ENCODE data around the gene NCAPH2. TPM values are rescaled to one million over a fixed set of nuclear protein-coding genes. Genes with fewer than 3 reads are reported as not detected.
A peak's percentile ranks its signal among the peaks of the same experiment; 100 is the strongest.
"Not testable (repeated sequence)": the region's sequence is repeated elsewhere in the genome, so short reads cannot be mapped to it uniquely, and the experiment has no call there.

Gene NCAPH2
- total RNA-seq, 8 experiments from 2014 or later, result 12.1 to 59.7 (median 39.5) TPM

DNA sequence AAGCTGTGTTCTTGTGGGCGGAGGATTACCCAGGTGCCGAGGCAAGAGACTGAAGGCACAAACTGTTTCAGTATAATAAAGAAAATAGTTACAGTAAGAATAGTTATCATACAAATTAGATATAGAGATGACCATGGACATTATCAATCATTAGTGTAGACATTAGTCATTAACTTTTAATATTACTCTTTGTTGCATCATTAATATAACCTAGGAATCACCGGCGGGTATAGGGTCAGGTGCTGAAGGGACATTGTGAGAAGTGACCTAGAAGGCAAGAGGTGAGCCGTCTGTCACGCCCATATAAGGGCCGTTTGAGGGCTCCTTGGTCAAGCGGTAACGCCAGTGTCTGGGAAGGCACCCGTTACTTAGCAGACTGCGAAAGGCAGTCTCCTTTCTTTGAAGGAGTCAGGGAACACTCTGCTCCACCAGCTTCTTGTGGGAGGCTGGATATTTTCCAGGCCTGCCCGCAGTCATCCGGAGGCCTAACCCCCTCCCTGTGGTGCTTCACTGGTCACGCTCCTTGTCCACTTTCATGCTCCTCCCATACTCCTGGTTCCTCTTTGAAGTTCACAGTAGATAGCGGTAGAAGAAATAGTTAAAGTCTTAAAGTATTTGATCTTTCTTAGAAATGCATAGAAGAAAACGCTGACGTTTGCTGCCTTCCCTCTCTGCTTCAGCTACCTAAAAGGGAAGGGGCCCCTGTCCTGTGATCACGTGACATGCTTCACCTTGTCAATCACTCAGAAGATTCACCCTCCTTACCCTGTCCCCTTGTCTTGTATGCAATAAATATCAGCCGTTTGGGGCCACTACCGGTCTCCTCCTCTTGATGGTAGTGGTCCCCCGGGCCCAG is 26.1 kb downstream of the NCAPH2 start:
- H3K4me3 ChIP-seq; H3K27ac ChIP-seq; in situ Hi-C loops (cut with MboI; ENCODE audit: low pct_unique_long_range_greater_than_20kb in 2 of 9, low sequenced_read_pairs in 9 of 9, unreplicated experiment in 9 of 9); ATAC-seq (replicated peaks in 6 of 8): not testable (repeated sequence)
- H3K4me1 ChIP-seq (replicated peaks in 1 of 2), result peaks cover 15 to 25% of the 10 kb centered on the region in 2 donors
- 14 to 81% (median 60%) methylated on average over 2 to 15 of the region's 21 CpGs; no CpG with 5 or more reads in 1 of the 10 experiments for WGBS, 10 experiments

DNA sequence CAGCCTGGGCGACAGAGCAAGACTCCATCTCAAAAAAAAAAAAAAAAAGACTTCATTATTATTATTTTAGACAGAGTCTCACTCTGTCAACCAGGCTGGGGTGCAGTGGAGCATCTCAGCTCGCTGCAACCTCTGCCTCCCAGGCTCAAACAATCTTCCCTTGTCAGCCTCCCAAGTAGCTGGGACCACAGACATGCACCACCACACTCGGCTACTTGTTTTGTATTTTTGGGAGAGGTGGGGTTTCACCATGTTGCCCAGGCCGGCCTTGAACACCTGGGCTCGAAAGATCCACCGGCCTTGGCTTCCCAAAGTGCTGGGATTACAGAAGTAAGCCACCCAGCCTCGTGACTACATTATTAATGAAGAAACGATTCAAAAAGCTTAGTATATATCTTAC is 27.1 kb downstream of the NCAPH2 start:
- ATAC-seq (replicated peaks in 6 of 8), result no peak
- Histone ChIP-seq H3K27ac (no peak overlapping the region), H3K4me3 (no peak overlapping the region), H3K4me1 (replicated peaks in 1 of 2) (peaks cover 15 to 25% of the 10 kb centered on the region in 2 donors)
- in situ Hi-C loops (cut with MboI; ENCODE audit: low pct_unique_long_range_greater_than_20kb in 2 of 9, low sequenced_read_pairs in 9 of 9, unreplicated experiment in 9 of 9), result no loop called here
- WGBS, 10 experiments, result 77 to 100% (median 81%) methylated on average over 3 to 6 of the region's 8 CpGs; no CpG with 5 or more reads in 3 of the 10 experiments

DNA sequence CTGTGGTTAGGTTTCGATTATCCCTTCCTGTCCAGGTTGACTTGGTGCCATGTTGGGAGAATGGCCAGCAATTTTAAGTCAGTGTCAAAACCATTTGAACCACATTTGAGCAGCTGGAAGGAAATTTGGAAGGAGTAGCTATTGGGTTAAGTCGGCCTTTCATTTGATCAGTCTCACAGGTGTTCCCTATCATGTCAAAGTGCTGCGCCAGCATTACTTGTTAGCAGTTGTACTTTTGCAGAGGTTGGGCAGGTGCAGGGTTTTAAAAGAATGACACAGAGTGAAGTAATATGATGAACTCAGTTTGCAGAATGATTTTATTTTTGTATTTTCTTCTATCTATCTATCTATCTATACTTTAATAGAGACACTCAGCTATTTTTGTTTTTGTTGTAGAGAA is 28.2 kb downstream of the NCAPH2 start:
- WGBS, 10 experiments, result 20 to 92% (median 60%) methylated on average over 1 to 3 of the region's 3 CpGs; no CpG with 5 or more reads in 3 of the 10 experiments
- peaks cover 7 to 14% of the 10 kb centered on the region in 2 donors for H3K4me1 ChIP-seq (replicated peaks in 1 of 2)
- no peak overlapping the region for H3K27ac ChIP-seq
- H3K4me3 ChIP-seq, result no peak overlapping the region
- ATAC-seq (replicated peaks in 6 of 8), result no peak
- in situ Hi-C loops (cut with MboI; ENCODE audit: low pct_unique_long_range_greater_than_20kb in 2 of 9, low sequenced_read_pairs in 9 of 9, unreplicated experiment in 9 of 9), result no loop called here

DNA sequence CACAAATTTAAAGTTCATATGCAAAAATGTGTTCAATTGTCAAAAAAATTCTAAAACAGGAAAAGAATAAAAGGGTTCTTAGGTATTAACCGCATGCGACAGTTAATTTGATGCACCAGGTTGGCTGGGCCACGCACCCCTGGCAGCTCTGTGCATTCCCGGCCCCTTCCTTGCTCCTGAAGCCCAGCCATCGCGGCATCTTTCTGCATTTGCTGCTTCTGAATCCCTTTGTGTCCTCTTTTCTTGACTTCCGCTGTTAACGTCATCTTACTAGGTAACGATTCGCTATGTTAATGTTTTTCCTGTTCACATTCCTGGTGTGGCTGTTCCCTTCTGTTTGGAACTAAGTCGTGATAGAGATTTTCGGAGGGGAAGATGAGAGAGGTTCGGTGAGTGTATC is 29.7 kb downstream of the NCAPH2 start:
- no peak overlapping the region for H3K27ac ChIP-seq
- in situ Hi-C loops (cut with MboI; ENCODE audit: low pct_unique_long_range_greater_than_20kb in 2 of 9, low sequenced_read_pairs in 9 of 9, unreplicated experiment in 9 of 9), result no loop called here
- no peak for ATAC-seq (replicated peaks in 6 of 8)
- H3K4me1 ChIP-seq (replicated peaks in 1 of 2), result no peaks in the 10 kb centered on the region
- H3K4me3 ChIP-seq, result no peak overlapping the region
- WGBS, 10 experiments, result 47 to 93% (median 86%) methylated on average over 2 to 12 of the region's 13 CpGs

DNA sequence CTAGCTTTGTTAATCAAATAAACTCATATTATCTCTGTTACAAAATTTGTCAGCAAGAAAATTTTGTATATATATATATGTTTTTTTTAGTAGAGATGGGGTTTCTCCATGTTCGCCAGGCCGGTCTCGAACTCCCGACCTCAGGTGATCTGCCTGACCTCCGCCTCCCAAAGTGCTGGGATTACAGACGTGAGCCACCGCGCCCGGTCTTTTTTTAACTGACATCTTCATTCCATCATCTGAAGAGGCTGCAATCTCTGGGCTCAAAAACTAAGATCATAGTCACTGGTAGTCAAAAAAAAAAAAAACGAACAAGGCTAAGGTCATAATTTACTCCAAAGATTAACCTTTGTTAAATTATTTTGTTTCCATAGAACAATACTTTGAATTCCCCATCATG is 32.4 kb downstream of the NCAPH2 start:
- 17 to 91% (median 85%) methylated on average over 1 to 10 of the region's 10 CpGs; no CpG with 5 or more reads in 1 of the 10 experiments for WGBS, 10 experiments
- H3K27ac ChIP-seq, result no peak overlapping the region
- ATAC-seq (replicated peaks in 6 of 8), result no peak
- in situ Hi-C loops (cut with MboI; ENCODE audit: low pct_unique_long_range_greater_than_20kb in 2 of 9, low sequenced_read_pairs in 9 of 9, unreplicated experiment in 9 of 9), result no loop called here
- peaks cover 11 to 15% of the 10 kb centered on the region in 2 donors for H3K4me1 ChIP-seq (replicated peaks in 1 of 2)
- H3K4me3 ChIP-seq, result no peak overlapping the region

DNA sequence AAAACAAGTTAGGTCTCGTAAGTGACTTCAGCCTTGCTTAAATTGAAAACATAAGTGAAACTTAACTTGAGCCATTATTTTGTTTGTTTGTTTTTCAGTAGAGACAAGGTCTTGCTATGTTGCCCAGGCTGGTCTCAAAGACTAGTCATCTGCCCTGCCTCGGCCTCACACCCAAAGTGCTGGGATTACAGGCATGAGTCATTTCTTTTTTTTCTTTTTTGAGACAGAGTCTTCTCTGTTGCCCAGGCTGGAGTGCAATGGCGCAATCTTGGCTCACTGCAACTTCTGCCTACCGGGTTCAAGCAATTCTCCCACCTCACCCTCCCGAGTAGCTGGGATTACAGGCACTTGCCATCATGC is 33.6 kb downstream of the NCAPH2 start:
- H3K27ac ChIP-seq; in situ Hi-C loops (cut with MboI; ENCODE audit: low pct_unique_long_range_greater_than_20kb in 2 of 9, low sequenced_read_pairs in 9 of 9, unreplicated experiment in 9 of 9); H3K4me3 ChIP-seq: not testable (repeated sequence)
- H3K4me1 ChIP-seq (replicated peaks in 1 of 2), result peaks cover 22 to 24% of the 10 kb centered on the region in 2 donors
- WGBS, 10 experiments, result 0 to 100% (median 73%) methylated on average over 1 to 5 of the region's 5 CpGs; no CpG with 5 or more reads in 1 of the 10 experiments
- peak in 2 of 8 experiments; percentile 45 to 61 for ATAC-seq (replicated peaks in 6 of 8)

DNA sequence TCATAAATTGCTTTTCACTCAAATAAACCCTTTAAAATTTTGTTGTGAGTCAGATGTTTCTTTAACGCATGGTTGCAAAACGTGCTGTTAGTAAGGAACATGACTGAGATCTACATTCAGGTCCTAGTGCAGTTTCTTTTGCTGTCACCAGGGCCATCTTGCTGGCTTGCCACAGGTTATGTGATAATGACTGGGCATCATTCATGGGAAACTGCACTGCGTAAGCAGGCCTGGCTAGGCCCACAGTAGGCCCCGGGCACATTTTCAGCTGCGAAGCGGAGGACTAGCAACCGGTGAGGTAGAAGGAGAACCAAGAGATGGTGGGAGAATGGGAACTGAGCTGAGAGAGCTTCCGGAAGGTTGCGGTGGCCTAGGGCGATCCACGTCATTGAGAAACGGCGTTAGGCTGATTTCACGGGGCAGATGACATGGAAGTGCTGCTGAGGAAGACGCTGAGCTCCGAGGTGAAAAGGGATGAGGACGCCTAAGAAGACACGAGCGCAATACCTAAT is 34.4 kb downstream of the NCAPH2 start:
- 69 to 95% (median 87%) methylated on average over 4 to 18 of the region's 19 CpGs for WGBS, 10 experiments
- H3K4me3 ChIP-seq, result no peak overlapping the region
- peaks cover 22 to 29% of the 10 kb centered on the region in 2 donors for H3K4me1 ChIP-seq (replicated peaks in 1 of 2)
- no peak overlapping the region for H3K27ac ChIP-seq
- no peak for ATAC-seq (replicated peaks in 6 of 8)
- in situ Hi-C loops (cut with MboI; ENCODE audit: low pct_unique_long_range_greater_than_20kb in 2 of 9, low sequenced_read_pairs in 9 of 9, unreplicated experiment in 9 of 9), result no loop called here

DNA sequence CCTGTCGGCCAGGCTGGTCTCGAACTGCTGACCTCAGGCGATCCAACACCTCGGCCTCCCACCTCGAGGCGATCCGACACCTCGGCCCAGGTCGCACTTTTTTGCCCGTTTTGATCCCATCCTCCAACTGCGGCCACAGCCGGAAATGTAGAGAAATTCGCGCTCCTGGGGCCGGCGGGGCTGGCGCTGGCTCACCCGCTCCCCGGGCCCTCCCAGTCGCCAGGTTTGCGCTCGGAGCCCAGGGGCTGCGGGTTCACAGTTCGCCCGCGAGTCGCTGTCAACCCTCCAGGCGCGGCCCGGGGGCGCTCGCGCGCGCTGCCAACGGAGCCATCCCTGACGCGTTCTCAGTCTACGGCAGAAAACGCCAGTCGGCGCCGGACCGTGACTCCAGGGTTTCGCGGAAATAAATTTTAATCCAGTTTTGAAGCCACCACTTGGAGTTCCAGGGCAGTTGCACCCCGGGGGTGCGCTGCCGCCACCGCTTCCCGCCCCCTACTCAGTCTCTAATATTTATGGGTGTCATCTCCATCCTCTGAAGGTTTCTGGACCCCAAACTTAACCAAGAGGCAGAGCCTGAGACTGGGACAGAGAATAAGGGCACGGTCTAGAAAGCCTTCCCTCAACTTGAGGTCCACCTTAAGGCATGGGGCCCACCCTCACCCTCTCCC is 36.2 kb downstream of the NCAPH2 start:
- peak overlapping the region in 3 of 5 donors; percentile 1 to 17 (median 2) for H3K4me3 ChIP-seq
- H3K27ac ChIP-seq, result no peak overlapping the region
- peaks cover 22 to 31% of the 10 kb centered on the region in 2 donors for H3K4me1 ChIP-seq (replicated peaks in 1 of 2)
- in situ Hi-C loops (cut with MboI; ENCODE audit: low pct_unique_long_range_greater_than_20kb in 2 of 9, low sequenced_read_pairs in 9 of 9, unreplicated experiment in 9 of 9), result no loop called here
- peak; percentile 39 to 85 (median 76) for ATAC-seq (replicated peaks in 6 of 8)
- 3 to 33% (median 13%) methylated on average over 1 to 21 of the region's 52 CpGs; no CpG with 5 or more reads in 5 of the 10 experiments for WGBS, 10 experiments

DNA sequence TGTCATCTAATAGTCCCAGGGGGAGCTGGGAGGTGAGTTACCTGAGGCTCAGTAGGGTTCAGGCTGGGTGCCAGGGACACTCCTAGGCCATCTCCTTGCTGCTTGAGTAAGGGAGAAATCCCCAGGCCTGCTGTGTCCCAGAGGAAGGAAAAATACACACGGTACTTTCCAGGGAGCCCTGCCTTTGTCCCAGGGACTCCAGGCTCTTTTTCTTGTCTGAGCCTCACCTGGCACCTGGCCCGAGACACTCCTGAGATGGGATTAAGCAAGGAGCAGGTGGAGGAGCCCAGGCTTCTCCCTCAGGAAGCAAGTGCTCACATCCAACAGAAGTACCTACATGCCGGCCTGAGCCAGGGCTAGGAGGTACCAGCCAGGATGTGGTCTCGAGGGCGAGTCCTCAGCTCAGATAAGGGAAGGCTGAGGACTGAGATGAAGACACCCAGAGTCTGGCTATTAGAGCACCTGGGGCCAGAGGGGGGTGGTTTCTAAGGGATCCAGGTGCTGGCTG is 36.8 kb downstream of the NCAPH2 start:
- 0 to 94% (median 83%) methylated on average over 1 to 3 of the region's 5 CpGs; no CpG with 5 or more reads in 4 of the 10 experiments for WGBS, 10 experiments
- H3K27ac ChIP-seq, result no peak overlapping the region
- in situ Hi-C loops (cut with MboI; ENCODE audit: low pct_unique_long_range_greater_than_20kb in 2 of 9, low sequenced_read_pairs in 9 of 9, unreplicated experiment in 9 of 9), result no loop called here

DNA sequence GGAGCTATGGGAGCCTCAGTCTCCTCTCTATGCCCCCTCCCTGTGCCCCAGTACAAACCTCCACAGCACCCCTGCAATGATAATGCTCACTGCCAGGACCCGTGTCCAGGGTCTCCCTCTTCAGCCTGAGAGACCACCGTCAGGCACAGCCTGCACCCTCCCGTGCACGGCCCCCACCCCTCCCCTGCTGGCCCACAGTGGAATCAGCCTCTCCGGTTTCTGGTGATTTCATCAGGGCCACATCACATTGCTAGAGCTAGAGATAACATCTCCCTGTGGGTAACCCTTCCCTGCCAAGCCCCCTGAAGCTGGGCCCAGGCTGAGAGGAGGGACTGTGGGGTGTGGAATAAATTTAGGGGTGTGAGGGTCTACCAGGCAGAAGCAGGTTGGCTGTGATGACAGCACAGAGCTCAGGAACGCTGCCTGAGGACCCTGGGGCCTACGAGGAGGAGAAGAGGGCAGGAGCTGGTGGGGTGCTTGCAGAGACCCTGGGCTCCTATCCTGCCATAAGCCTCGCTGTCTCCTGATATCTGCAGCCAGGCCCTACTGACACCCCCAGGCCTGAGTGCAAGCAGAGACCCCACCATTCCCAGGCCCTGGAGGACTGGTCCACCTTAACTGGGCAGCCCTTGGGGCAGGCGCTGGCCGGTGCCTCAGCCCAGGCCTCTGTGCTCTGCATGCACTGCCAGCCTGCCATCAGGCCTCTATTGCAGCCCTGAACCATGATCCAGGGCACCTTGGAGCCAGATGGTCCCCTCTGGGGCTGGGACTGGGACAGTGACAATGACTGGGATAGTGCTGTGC is 37.7 kb downstream of the NCAPH2 start, which contains the start of gene KLHDC7B:
TSS of gene KLHDC7B (plus strand) at position 378 of the 804 bp plus-strand sequence. CDS start at position 723, 345 bp downstream.
- Histone ChIP-seq H3K4me3 (peak within 1 kb of the TSS in 1 of 5 donors; percentile 23), H3K27ac (peak within 1 kb of the TSS in 1 of 2 donors; percentile 49), H3K4me1 (replicated peaks in 1 of 2) (peaks cover 22 to 31% of the 10 kb centered on the region in 2 donors)
- 70 to 86% (median 81%) methylated on average over 2 to 4 of the region's 10 CpGs; no CpG with 5 or more reads in 6 of the 10 experiments for whole genome bisulfite sequencing, 10 experiments
- ATAC-seq (replicated peaks in 6 of 8), result peak in 5 of 8 experiments; percentile 36 to 92 (median 75)
- in situ Hi-C loops (cut with MboI; ENCODE audit: low pct_unique_long_range_greater_than_20kb in 2 of 9, low sequenced_read_pairs in 9 of 9, unreplicated experiment in 9 of 9), result no loop called here

More for the DNA sequence above, 36.8 kb downstream of the NCAPH2 start:
- Histone ChIP-seq H3K4me1 (replicated peaks in 1 of 2) (peaks cover 22 to 31% of the 10 kb centered on the region in 2 donors), H3K4me3 (no peak overlapping the region)
- ATAC-seq (replicated peaks in 6 of 8), result peak in 3 of 8 experiments; percentile 5 to 13 (median 8)

DNA sequence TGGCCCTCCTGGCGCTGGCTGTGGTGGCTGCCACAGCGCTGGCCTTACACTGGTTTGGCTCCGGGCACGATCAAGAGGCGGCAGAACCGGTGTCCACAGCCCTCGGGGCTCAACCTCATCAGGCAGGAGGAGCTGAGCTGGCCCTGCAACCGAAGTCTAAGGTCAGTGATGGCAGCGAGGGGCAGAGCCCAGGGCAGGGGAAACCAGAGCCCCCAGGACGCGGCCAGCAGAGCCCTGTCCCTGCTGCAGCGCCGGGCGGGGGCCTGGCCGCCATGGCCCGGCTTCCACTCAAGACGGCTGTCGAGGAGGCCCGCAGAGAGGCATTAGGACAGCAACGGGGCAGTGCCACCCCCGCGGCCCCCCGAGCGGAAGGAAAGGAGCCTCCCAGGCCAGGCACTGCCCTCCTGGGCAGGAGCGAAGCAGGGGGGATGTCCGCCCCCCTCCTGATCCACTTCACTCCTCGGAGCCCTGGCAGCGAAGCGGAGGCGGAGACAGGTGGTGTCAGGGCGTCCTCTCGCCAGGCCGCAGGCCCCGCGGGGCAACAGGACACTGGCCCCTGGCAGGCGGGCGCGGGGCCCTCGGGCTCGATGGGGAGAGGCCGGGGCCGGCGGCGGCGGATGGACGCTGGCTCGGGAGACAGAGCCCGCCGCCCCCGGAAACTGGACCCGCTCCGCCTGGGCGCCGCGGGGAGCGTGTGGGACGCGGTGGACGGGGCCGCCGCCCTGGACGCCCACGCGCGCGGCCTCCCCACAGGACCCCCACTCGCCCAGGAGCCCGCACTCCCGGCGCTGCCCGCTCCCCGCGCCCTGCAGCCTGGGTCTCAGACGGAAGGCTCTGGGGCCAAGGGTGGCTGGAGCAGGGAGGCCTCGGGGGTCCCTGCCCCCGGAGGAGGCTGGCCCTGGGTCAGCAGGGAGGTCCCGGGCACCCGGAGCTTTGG is 38.6 kb downstream of the NCAPH2 start:
- H3K27ac ChIP-seq, result no peak overlapping the region
- H3K4me3 ChIP-seq, result peak overlapping the region in 1 of 5 donors; percentile 23
- H3K4me1 ChIP-seq (replicated peaks in 1 of 2), result peaks cover 22 to 31% of the 10 kb centered on the region in 2 donors
- WGBS, 10 experiments, result 90 to 92% methylated on average over 2 to 4 of the region's 78 CpGs; no CpG with 5 or more reads in 8 of the 10 experiments
- in situ Hi-C loops (cut with MboI; ENCODE audit: low pct_unique_long_range_greater_than_20kb in 2 of 9, low sequenced_read_pairs in 9 of 9, unreplicated experiment in 9 of 9), result no loop called here
- no peak for ATAC-seq (replicated peaks in 6 of 8)

All from motor neuron (in vitro differentiated cells).